Stimulated activated CD8-positive, alpha-beta memory T cell treated with anti-CD3 and anti-CD28 coated beads, Interleukin-4, amount 100 ng/mL, for 1 hour (primary cell): ENCODE data around the gene RMP24.
"Not testable (repeated sequence)": the region's sequence is repeated elsewhere in the genome, so short reads cannot be mapped to it uniquely, and the experiment has no call there.

Experiments used
- DNase-seq, 2 donors: peaks; one replicate each; pipeline ENCODE4 v3.0.0-alpha.2; 2020; ENCODE audit warnings: low read depth in 2 of 2, low spot score in 1 of 2

Gene RMP24

DNA sequence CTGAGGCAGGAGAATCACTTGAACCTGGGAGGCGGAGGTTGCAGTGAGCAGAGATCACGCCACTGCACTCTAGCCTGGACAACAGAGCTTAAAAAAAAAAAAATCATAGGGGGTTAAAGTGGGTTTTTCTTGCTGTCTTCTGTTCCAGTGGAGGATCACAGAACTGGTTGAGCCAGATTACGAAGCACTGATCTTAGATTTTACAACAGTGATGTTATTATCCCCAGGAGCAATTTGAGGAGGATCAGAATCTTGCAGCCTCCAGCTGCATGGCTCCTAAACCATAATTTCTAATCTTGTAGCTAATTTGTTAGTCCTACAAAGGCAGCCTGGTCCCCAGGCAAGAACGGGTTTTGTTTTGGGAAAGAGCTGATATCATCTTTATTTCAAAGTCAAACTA is 4.6 kb upstream of the RMP24 start:
- not testable (repeated sequence) for DNase-seq

DNA sequence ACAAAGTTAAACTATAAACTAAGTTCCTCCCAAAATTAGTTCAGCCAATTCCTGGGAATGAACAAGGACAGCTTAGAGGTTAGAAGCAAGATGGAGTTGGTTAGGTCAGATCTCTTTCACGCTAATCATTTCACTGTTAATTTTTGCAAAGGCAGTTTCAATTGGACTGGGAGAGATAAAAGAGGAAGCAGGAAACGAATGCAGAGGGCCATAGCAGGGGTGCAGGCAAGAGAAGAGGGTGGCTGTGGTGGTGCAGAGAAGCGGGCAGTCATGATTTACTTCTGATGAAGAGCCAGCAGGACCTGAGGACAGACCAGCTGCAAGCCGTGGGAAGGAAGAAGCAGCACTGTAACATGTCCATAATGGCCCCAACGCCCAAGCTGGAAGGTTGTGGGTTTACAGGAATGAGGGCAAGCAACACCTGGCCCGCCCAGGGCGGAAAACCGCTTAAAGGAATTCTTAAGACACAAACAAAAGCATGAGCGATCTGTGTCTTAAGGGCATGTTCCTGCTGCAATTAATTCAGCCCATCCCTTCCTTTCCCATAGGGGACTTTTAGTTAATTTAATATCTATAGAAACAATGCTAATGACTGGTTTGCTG is 4.1 kb upstream of the RMP24 start:
- no peak for DNase-seq

DNA sequence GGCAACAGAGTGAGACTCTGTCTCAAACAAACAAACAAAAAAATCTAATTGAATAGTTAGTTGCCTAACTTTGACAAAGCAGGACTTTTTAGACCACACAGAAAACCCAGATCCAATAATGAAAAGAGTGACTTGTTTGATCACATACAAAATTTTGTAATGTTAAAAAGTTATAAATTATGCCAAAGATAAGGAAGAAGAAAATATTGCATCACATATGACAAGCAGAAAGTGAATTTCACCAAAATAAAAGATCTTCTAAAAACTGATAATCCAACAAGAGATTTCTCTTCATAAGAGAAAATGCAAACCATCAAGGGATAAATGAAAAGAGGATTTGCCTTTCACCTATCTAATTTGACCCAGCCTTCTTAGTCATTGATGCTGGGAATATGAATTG is 2.8 kb upstream of the RMP24 start:
- DNase-seq, result no peak

DNA sequence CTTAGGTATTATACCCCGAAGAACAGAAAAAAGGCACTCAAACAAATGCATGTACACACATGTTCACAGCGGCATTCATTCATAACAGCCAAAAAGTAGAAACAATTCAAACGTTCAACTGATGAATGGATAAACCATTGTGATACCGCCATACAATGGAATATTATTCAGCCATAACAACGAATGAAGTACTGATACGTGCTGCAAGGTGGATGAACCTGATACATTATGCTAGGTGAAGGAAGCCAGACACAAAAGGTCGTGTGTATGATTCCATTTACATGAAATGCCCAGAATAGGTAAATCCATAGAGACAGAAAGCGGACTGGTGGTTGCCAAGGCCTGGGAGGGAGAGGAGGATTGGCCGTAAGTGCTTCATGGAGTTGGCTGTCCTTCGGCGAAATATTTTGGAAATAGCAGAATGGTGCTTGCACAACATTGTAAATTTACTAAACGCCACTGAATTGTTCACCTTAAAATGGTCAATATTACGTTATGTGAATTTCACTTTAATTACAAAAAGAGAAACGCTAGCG is 750 bp upstream of the RMP24 start:
- DNase-seq, result no peak

DNA sequence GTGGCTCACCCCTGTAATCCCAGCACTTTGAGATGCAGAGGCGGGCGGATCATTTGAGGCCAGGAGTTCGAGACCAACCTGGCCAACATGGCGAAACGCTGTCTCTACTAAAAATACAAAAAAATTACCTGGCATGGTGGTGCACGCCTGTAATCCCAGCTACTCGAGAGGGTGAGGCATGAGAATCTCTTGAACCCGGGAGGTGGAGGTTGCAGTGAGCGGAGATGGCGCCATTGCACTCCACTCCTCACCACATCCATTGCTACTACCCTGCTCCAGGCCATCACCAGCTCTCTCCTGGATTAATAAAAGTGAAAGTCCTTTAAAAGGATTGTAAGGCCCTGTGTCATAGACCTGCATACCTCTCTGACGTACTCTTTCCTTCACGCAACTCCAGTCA is 1.2 kb downstream of the RMP24 start:
- DNase-seq, result no peak

DNA sequence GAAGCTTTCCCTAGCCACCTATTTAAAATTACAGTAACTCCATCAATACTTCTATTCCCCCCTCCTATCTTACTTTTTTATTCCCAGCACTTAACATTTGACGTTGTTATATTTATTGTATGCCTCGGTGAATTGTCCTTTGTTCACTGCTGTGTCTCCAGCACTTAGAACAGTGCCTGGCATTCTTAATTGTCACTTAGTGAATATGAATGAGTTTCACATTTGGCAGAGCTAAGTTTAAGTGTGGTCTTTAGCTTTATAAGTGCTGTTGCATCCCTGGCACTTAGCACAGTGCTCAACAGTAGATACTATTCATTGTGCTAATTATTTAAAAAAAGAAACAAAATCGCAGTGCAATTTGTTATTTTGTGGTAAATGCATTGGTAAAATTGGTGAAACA is 1.7 kb downstream of the RMP24 start:
- DNase-seq, result no peak

DNA sequence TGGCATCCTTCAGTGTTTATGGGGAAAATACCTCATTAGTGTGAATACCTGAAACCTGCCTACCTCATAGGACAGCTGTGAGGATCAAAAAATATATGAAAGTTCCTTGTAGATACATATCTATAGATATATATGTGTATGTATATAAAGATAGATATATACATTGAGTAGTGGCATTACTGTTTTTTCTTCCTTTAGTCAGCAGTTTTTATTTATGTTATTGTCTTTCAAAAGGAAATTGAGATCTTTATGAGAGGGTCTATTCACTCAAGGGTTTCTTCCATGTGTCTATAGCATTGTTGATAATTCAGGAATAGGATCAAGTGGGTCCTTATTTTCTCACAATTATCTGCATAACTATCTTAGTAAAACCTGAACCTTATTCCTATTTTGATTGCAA is 6.6 kb downstream of the RMP24 start:
- DNase-seq, result no peak

DNA sequence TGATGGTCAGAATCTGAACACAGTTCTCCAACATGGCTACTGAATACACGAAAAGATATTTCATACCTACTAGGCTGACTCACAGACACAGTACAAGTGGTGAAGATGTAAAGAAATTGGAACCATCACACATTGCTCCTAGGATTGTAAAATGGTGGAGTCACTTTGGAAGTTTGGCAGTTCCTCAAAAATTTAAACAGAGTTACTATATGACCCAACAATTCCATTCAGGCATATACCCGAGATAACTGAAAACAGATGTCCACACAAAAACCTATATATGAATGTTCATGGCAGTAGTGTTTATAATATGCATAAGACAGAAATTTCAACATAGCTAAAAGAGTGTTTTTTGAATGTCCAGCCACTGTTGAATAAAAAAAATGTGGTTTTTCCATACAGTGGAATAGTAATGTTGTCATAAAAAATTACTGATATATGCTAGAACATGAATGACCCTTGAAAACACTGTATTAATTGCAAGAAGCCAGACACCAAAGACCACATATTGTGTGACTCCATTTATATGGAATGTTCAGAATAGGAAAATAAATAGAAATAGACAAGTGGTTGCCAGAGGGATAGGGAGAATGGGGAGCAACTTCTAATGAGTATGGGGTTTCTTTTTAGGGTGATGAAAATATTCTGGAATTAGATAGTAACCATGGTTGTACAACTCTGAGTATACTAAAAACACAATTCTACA is 10.1 kb downstream of the RMP24 start:
- DNase-seq, result no peak

DNA sequence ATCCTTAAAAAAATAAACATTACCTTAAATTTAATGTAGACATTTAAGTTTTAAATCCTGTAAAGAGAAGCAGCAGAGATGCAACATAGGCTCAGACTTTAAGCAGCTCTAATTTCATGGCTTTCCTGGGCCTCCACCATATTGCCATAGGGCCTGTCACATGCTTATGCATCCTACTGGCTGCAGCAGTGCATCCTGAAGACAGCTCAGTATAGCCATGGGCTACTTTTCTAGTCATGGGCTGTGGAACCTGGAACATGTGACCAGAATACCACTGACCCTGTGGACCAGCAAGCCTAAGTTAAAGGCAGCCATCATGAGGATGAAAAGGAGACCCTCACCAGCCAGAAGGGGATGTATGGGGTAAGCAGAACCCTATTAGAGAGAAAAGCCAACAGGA is 10.7 kb downstream of the RMP24 start:
- DNase-seq, result no peak

DNA sequence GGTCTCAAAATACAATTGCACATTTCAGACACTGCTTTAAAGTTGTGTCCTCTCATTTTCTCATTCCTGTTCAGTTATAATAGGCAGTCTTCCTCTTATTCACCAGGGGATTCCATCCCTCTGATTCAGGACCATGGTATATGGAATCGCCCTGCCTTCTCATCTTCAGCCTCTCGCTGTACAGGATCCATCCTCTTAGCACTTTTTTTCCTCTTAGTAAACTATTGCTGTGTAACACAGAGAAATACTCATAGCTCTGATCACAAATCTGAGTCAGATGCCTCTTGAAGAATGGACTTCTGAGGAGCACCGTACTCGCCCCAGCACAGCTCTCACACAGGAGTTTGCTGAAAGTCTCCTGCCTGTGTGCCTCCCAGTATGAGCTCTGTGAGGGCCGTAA is 11.3 kb downstream of the RMP24 start:
- DNase-seq, result no peak

DNA sequence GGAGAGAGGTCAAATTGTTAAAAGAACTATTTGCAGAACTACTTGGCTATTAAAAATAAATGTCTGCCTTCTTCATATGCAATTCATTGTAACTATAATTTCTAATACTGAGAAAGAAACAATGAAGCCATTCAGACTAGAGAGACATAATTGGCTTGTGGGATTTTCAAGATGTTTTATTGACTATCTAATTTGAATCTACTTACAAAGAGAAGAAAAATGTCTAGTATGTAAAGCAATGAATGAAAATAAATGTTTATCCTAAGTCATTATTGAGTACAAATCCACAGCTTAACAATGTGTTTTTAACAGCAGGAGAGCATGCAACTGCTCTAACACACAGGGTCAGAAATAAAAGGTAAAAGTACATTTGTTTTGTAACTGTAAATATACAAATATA is 19.2 kb downstream of the RMP24 start:
- no peak for DNase-seq

DNA sequence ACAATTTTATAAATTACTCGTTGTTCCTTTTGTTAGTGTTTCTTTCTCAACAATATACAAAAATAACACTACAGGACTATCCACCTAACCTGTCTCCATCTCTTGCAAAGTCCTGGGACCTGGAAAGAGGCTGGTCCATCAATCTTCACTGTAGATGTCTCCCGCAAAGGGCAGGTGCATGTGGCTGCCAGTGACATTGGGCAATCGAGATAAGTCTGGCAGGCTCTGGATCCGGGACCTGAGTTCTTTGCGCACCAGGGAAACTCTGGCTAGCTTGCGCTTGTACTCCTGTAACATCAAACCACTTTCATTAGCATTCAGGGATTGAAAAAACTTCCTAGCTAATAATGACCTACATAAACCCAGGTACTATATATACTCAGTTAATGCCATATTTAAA is 20.5 kb downstream of the RMP24 start:
- no peak for DNase-seq

DNA sequence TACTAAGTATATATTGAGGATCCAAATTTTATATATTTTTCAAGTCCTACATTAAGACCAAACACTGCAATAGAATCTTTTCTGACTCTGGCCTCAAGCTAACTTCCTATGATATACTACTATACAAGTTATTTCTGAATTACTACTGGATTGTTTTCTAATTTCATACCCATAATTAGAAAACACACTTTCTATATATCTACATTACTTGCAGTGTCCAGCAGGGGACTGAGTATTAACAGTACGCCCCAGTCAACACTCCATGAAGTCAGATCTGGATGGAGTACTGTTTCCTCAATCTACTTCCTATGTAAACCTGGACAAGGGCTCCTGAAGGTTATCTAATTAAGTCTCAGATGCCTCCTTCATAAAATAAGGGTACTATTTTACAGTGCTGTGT is 26.5 kb downstream of the RMP24 start:
- DNase-seq, result no peak

DNA sequence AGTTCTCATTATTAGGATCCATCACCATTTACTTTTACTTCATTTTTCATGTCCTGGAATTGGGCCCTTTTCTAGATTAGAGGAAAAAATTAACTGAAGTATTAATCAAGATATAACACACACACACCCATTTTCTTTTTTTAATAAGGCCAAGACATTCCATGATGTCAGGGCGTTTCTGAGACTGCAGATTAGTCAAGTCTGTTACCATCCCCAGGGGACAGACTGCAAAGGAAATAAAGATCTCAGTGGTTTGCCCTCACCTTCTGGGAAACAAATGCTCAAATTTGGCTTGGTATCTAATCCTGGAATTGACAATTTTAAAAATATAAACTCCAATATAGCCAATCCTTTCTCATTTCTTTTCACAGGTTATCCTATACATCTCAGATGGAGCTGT is 27.4 kb downstream of the RMP24 start:
- DNase-seq, result no peak

DNA sequence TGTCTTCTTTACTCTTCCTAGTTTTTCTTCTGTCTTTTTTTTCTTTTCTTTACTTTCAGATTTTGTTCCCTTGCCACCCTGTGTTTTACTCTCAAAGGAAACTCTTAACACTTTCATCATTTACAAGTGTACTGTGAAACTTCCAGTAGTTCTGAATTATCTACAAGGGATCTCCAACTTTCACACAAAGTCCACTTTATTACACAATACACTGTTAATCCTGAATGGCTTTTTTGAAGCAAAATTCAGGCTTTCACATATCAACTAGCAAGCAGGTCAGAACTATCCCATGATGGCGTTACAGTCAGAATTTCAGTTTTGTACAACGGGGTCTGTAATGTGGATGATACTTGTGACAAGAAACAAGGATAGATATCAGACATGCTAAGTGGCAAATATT is 34.5 kb downstream of the RMP24 start:
- DNase-seq, result no peak

DNA sequence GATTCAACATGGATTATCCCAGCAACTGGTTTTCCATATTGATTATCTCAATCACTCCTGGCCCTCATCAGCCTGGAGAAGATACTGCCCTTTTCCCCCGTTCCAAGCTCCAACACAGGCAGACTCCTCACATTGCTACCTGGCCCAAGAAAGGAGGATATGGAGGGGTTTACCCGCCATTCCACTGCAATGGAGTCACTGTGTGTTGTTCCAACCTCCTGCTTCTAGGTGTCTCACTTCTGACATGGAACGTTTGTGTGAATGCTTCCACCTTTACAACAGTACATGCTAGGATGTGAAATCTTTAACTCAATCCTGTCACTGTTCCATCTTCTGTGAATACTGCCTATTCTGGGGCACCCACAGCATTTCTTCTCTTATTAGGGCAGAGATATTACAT is 36.7 kb downstream of the RMP24 start:
- DNase-seq, result no peak

DNA sequence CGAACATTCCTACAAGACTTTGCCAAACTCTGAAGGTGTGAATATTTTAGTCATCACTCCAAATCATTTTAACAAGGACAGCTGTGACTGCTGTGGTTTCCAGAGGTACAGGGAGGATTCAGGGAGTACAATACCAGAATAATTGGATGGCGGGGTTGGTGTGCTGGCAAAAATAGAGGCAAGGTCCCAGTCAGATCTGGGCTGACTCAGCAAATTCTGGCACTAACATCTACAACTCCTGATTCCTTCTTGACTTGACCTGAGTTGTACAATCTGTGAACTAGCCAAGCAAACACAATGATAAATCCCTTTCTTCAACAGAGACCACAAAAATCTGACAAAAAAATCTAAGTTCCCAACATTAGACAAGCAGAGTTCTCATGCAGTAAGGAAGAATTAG is 40.4 kb downstream of the RMP24 start:
- DNase-seq, result no peak

DNA sequence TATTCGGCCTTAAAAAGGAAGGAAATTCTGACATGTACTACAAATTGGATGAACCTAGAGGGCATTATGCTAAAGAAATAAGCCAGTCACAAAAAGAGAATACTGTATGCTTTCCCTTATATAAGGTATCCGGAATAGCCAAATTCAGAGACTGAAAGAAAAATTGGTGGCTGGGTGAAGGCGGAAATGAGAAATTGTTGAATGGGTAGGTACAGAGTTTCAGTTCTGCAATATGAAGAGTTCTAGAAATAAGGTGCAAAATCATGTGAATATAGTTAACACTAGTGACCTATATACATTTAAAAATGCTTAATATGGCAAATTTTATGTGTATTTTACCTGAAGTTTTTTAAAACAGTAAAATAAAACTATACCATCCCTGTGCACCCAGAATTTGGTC is 43.1 kb downstream of the RMP24 start:
- no peak for DNase-seq

DNA sequence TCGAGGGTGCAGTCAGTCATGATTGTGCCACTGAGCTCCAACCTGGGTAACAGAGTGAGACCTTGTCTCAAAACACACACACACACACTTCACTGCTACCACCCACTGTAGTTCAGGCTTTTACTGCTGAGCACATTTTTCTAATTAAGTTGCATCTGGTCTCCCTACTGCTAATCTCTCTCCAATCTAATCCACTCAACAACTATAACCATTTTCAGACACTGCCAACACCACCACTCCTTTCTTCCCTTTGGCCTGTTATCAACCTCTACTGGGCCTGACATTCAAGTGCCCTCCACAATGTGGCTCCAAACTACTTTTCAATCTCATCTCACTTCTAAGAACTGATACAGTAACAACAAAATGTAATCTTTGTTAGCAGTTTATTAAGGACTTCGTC is 44.8 kb downstream of the RMP24 start:
- DNase-seq, result no peak

DNA sequence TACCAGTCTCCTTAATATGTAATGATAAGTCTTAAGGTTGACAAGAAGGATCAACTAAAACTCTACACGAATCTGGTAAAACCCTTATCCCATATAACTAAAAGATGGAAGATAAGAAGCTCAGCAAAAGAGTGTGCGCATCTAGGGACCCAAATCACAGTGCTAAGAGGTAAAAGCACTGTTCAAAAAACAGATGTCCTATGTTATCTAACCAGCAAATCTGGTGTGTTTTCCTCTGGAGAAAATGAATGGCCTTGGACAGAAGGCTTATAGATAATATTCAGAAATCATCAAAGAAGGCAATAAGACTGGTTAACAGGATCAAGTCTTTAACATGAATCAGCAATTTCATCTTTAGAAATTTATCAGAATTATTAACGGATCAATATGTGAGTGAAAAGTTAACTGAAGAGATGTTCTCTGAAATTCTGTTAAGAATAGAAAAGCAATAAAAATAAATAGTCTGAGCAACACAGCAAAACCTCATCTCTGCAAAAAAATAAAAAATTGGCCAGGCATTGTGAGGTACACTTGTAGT is 47.8 kb downstream of the RMP24 start:
- no peak for DNase-seq

DNA sequence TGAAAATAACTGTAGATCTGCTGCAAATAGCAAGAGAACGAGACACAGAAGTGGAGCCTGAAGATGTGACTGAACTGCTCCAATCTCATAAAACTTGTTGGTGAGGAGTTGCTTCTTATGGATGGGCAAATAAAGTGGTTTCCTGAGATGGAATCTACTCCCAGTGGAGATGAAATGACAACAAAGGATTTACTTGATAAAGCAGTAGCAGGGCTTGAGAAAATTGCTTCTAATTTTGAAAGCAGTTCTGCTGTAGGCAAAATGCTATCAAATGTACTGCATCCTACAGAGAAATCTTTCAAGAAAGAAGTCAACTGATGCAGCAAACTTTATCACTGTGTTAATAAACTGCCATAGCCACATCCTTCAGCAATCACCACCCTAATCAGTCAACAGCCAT is 50.9 kb downstream of the RMP24 start:
- DNase-seq, result no peak

DNA sequence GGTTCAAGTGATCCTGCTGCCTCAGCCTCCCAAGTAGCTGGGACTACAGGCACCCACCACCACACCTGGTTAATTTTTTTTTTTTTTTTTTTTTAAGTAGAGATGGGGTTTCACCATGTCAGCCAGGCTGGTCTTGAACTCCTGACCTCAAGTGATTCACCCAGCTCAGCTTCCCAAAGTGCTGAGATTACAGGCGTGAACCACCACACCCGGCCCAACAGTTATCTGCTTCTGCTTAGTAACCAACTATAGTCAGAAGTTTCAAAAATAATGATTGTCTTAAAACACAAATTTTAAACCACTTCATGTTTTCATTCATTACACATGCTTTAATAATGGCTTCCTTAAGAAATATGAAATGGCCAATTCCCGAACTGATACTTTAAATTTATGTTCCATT is 51.8 kb downstream of the RMP24 start:
- DNase-seq, result not testable (repeated sequence)

DNA sequence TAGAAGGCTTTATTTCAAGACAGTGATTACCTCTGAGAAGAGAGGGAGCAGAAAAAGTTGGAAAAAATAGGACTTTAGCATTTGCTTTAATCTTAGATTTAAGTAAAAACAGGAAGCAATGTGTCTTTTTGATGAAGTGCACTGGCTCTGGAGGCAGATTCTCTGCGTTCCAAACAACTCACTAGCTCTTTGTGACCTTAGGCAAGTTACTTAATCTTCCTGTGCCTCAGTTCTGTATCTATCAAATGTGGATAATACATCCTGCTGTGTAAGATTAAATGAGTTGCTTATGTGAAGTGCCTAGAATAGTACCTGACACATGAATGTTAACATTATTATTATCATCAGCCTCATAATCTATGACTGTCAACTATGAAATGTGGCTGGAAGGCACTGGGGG is 52.5 kb downstream of the RMP24 start:
- DNase-seq, result no peak
